Activated naive CD8-positive, alpha-beta T cell treated with anti-CD3 and anti-CD28 coated beads, Interleukin-2, amount 10 ng/mL, durations not matched to agents 7 days and 5 days (primary cell): ENCODE data around the gene CCDC87. TPM values are rescaled to one million over a fixed set of nuclear protein-coding genes. Genes with fewer than 3 reads are reported as not detected.

ENCODE experiments used
- ATAC-seq: fragments of 150-1000 bp; cut with Tn5 transposase; one replicate; pipeline ENCODE4 v1.10.0; 2021; ENCODE audit warnings: low read depth, moderate library complexity
- POLR2A ChIA-PET: fragments of 350-600 bp; sonication (Branson Sonifier 250); formaldehyde crosslinking; loops from one replicate; lab custom pipeline; 2021; ENCODE audit warnings: antibody characterized with exemption; lab: Charles Lee
- DNase-seq: peaks from one replicate; pipeline ENCODE4 v3.0.0; 2021
- H3K27ac Mint-ChIP-seq: one replicate; pipeline ENCODE4 v1.8.0; 2022; ENCODE audit warnings: mild to moderate bottlenecking, mixed read lengths
- H3K27me3 Mint-ChIP-seq: one replicate; pipeline ENCODE4 v1.8.0; 2022; ENCODE audit warnings: mild to moderate bottlenecking, moderate library complexity, mixed read lengths
- H3K36me3 Mint-ChIP-seq: one replicate; pipeline ENCODE4 v1.8.0; 2021; ENCODE audit warnings: mild to moderate bottlenecking, mixed read lengths
- H3K4me1 Mint-ChIP-seq: one replicate; pipeline ENCODE4 v1.8.0; 2021; ENCODE audit warnings: mixed read lengths
- H3K4me3 Mint-ChIP-seq: one replicate; pipeline ENCODE4 v1.8.0; 2022; ENCODE audit warnings: mild to moderate bottlenecking, moderate library complexity, mixed read lengths
- H3K9me3 Mint-ChIP-seq: one replicate; pipeline ENCODE4 v1.8.0; 2021; ENCODE audit warnings: mixed read lengths
- total RNA-seq, 2 experiments: library from RNA; stranded (reverse); gene quantifications; one replicate each; pipeline ENCODE4 v1.2.3, GENCODE V29; 2021

The CCDC87 gene
- total RNA-seq, 2 experiments from 2014 or later: 0.09 to 0.14 TPM

- ATAC-seq (no peak), DNase-seq (no peak)
- Mint-ChIP-seq H3K9me3 (no peaks in the 10 kb centered on the region), H3K36me3 (peaks cover 48% of the 10 kb centered on the region), H3K4me3 (no peak overlapping the region), H3K27me3 (no peaks in the 10 kb centered on the region), H3K27ac (no peak overlapping the region), H3K4me1 (peaks cover 32% of the 10 kb centered on the region)
- POLR2A ChIA-PET: interaction anchor here (0.9 to 2.5 kb wide), 3 partner anchors 8 to 11 kb away, joined by 4 to 13 read pairs (median 4); partner anchors contain the start of gene RBM4
Observed at GRCh38 chr11:66626926-66627325, 34.1 kb upstream of the CCDC87 start.

DNA sequence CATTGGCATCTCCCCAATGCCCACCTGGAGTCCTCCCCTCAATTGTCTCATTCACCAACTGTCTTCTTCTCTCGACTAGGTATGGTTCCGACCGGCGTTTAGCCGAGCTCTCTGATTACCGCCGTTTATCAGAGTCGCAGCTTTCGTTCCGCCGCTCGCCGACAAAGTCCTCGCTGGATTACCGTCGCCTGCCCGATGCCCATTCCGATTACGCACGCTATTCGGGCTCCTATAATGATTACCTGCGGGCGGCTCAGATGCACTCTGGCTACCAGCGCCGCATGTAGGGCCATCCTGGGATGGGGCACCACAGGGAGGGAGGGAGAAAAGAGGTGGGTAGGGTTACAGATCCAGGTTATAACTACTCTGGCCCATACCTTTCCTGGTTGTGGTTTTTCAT lies 33.5 kb upstream of the CCDC87 start:
- H3K27ac Mint-ChIP-seq: no peak overlapping the region
- POLR2A ChIA-PET: interaction anchor here (1.5 kb wide), 1 partner anchor 9 kb away, joined by 4 read pairs; no protein-coding TSS in a partner anchor

GRCh38 chr11:66625752-66626149 lies 32.9 kb upstream of the CCDC87 start:
- POLR2A ChIA-PET: interaction anchor here (1.5 to 10.4 kb wide), 2 partner anchors 9 to 10 kb away, joined by 4 to 211 read pairs; partner anchors contain the start of gene RBM4
- Mint-ChIP-seq H3K4me1 (peaks cover 40% of the 10 kb centered on the region), H3K4me3 (no peak overlapping the region), H3K27me3 (no peaks in the 10 kb centered on the region), H3K36me3 (peaks cover 52% of the 10 kb centered on the region), H3K9me3 (no peaks in the 10 kb centered on the region), H3K27ac (no peak overlapping the region)
- DNase-seq (no peak), ATAC-seq (no peak)

More for the DNA sequence above, 33.5 kb upstream of the CCDC87 start:
- no peak overlapping the region for H3K4me3 Mint-ChIP-seq
- peaks cover 37% of the 10 kb centered on the region for H3K4me1 Mint-ChIP-seq
- H3K36me3 Mint-ChIP-seq: peaks cover 49% of the 10 kb centered on the region
- H3K9me3 Mint-ChIP-seq: no peaks in the 10 kb centered on the region
- no peaks in the 10 kb centered on the region for H3K27me3 Mint-ChIP-seq
- DNase-seq (no peak), ATAC-seq (no peak)

- H3K4me1 Mint-ChIP-seq: peaks cover 43% of the 10 kb centered on the region
- H3K9me3 Mint-ChIP-seq: no peaks in the 10 kb centered on the region
- DNase-seq (no peak), ATAC-seq (no peak)
- no peak overlapping the region for H3K27ac Mint-ChIP-seq
- no peaks in the 10 kb centered on the region for H3K27me3 Mint-ChIP-seq
- POLR2A ChIA-PET: interaction anchor here (1.2 to 10.4 kb wide), 4 partner anchors 9 to 30 kb away, joined by 3 to 211 read pairs (median 4); partner anchors contain the start of genes RBM14 and RBM4
- H3K36me3 Mint-ChIP-seq: peaks cover 52% of the 10 kb centered on the region
- H3K4me3 Mint-ChIP-seq: no peak overlapping the region
Observed at GRCh38 chr11:66625041-66625751, 32.3 kb upstream of the CCDC87 start.

DNA sequence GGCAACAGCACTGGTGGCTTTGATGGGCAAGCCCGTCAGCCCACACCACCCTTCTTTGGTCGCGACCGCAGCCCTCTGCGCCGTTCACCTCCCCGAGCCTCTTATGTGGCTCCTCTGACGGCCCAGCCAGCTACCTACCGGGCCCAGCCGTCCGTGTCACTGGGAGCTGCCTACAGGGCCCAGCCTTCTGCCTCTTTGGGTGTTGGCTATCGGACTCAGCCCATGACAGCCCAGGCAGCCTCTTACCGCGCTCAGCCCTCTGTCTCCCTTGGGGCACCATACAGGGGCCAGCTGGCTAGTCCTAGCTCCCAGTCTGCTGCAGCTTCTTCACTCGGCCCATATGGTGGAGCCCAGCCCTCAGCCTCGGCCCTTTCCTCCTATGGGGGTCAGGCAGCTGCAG lies 31.6 kb upstream of the CCDC87 start:
- POLR2A ChIA-PET: interaction anchor here (1.2 to 10.4 kb wide), 4 partner anchors 8 to 29 kb away, joined by 3 to 211 read pairs (median 4); partner anchors contain the start of genes RBM14 and RBM4
- Mint-ChIP-seq H3K4me1 (peaks cover 44% of the 10 kb centered on the region), H3K9me3 (no peaks in the 10 kb centered on the region), H3K36me3 (peaks cover 49% of the 10 kb centered on the region), H3K27me3 (no peaks in the 10 kb centered on the region), H3K27ac (no peak overlapping the region), H3K4me3 (no peak overlapping the region)
- no peak for ATAC-seq
- DNase-seq: no peak

- ATAC-seq: peak; percentile 11
- Mint-ChIP-seq H3K9me3 (no peaks in the 10 kb centered on the region), H3K27ac (peak overlapping the region; percentile 97), H3K27me3 (no peaks in the 10 kb centered on the region), H3K36me3 (peaks cover 50% of the 10 kb centered on the region), H3K4me3 (peak overlapping the region; percentile 96), H3K4me1 (peaks cover 59% of the 10 kb centered on the region)
- no peak for DNase-seq
- POLR2A ChIA-PET: interaction anchor here (0.6 to 10.4 kb wide), 12 partner anchors 8 to 843 kb away, joined by 3 to 211 read pairs (median 4); partner anchors contain the start of genes ACTN3, CCDC87, CCS and RBM4
Observed at GRCh38 chr11:66619080-66619554, 26.3 kb upstream of the CCDC87 start.

GRCh38 chr11:66617155-66617834 lies 24.4 kb upstream of the CCDC87 start:
- H3K27me3 Mint-ChIP-seq: no peaks in the 10 kb centered on the region
- H3K36me3 Mint-ChIP-seq: peaks cover 36% of the 10 kb centered on the region
- DNase-seq (no peak), ATAC-seq (no peak)
- H3K27ac Mint-ChIP-seq: peak overlapping the region; percentile 97
- POLR2A ChIA-PET: interaction anchor here (0.6 to 10.4 kb wide), 24 partner anchors 9 to 607 kb away, joined by 3 to 211 read pairs (median 5); partner anchors contain the start of genes ACTN3, B4GAT1, BBS1 and CCDC87
- no peaks in the 10 kb centered on the region for H3K9me3 Mint-ChIP-seq
- peak overlapping the region; percentile 96 for H3K4me3 Mint-ChIP-seq
- H3K4me1 Mint-ChIP-seq: peaks cover 41% of the 10 kb centered on the region

GRCh38 chr11:66616379-66617154 lies 23.7 kb upstream of the CCDC87 start, which contains the start of gene RBM14:
Gene RBM14, plus strand, starts transcription at chr11:66616630. Its CDS starts 91 bp downstream, at chr11:66616721.
- Mint-ChIP-seq H3K4me3 (peak within 1 kb of the TSS; percentile 96), H3K4me1 (peaks cover 35% of the 10 kb centered on the region), H3K9me3 (no peaks in the 10 kb centered on the region), H3K36me3 (peaks cover 34% of the 10 kb centered on the region), H3K27ac (peak within 1 kb of the TSS; percentile 97), H3K27me3 (no peaks in the 10 kb centered on the region)
- DNase-seq (peak; percentile 97), ATAC-seq (peak; percentile 96)
- POLR2A ChIA-PET: interaction anchor here (0.6 to 10.4 kb wide), 26 partner anchors 8 to 304 kb away, joined by 3 to 211 read pairs (median 4); partner anchors contain the start of genes ACTN3, B4GAT1, BBS1 and CCDC87

DNA sequence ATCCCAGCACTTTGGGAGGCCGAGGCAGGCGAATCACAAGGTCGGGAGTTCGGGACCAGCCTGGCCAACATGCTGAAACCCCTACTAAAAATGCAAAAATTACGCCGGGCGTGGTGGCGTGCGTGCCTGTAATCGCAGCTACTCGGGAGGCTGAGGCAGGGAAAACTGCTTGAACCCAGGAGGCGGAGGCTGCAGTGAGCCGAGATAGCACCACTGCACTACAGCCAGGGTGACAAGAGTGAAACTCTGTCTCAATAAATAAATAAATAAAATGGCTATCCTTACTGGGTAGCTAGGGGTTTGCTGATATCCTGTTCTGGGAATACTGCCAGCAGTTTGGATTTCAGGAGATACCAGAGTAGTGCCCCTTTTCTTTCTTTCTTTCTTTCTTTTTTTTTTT lies 21.2 kb upstream of the CCDC87 start:
- H3K27ac Mint-ChIP-seq: no peak overlapping the region
- no peak overlapping the region for H3K4me3 Mint-ChIP-seq
- DNase-seq: no peak
- H3K27me3 Mint-ChIP-seq: no peaks in the 10 kb centered on the region
- peaks cover 30% of the 10 kb centered on the region for H3K4me1 Mint-ChIP-seq
- H3K36me3 Mint-ChIP-seq: peaks cover 21% of the 10 kb centered on the region
- POLR2A ChIA-PET: interaction anchor here (0.6 to 1.4 kb wide), 3 partner anchors 17 to 58 kb away, joined by 3 to 5 read pairs (median 5); partner anchors contain the start of gene RBM4
- ATAC-seq: no peak
- H3K9me3 Mint-ChIP-seq: no peaks in the 10 kb centered on the region

- ATAC-seq (no peak), DNase-seq (no peak)
- Mint-ChIP-seq H3K4me3 (no peak overlapping the region), H3K27me3 (no peaks in the 10 kb centered on the region), H3K27ac (no peak overlapping the region), H3K9me3 (no peaks in the 10 kb centered on the region), H3K36me3 (peaks cover 5% of the 10 kb centered on the region), H3K4me1 (peaks cover 14% of the 10 kb centered on the region)
- POLR2A ChIA-PET: interaction anchor here (1.2 kb wide), 1 partner anchor 26 kb away, joined by 6 read pairs; the partner anchor contains the start of gene RBM4
Observed at GRCh38 chr11:66612458-66612857, 19.6 kb upstream of the CCDC87 start.

- Mint-ChIP-seq H3K9me3 (no peaks in the 10 kb centered on the region), H3K4me1 (peaks cover 9% of the 10 kb centered on the region), H3K4me3 (no peak overlapping the region), H3K27ac (peak overlapping the region; percentile 56), H3K36me3 (no peaks in the 10 kb centered on the region), H3K27me3 (no peaks in the 10 kb centered on the region)
- DNase-seq (no peak), ATAC-seq (peak; percentile 52)
- POLR2A ChIA-PET: interaction anchor here (1.1 kb wide), 1 partner anchor 17 kb away, joined by 3 read pairs; the partner anchor contains the start of genes CCDC87 and CCS
Observed at GRCh38 chr11:66609721-66610617, 17.1 kb upstream of the CCDC87 start.
